Mesodermal cell (in vitro differentiated cells): ENCODE measurements around the gene DNAJC9.

Experiments
- H3K27ac ChIP-seq: 2 replicates; pipeline ENCODE4 v1.7.0; 2013; ENCODE audit warnings: mild to moderate bottlenecking, low read depth, low read length, moderate library complexity; ENCODE audit not compliant: severe bottlenecking
- H3K36me3 ChIP-seq: 2 replicates; pipeline ENCODE4 v1.7.1; 2013; ENCODE audit warnings: mild to moderate bottlenecking, low read length, moderate library complexity; ENCODE audit not compliant: control insufficient read depth, insufficient read depth
- H3K4me1 ChIP-seq: one replicate; pipeline ENCODE4 v1.7.1; 2013; ENCODE audit warnings: mild to moderate bottlenecking, low read length; ENCODE audit not compliant: insufficient read depth, control insufficient read depth, poor library complexity, severe bottlenecking
- H3K4me3 ChIP-seq: 2 replicates; pipeline ENCODE4 v1.7.0; 2013; ENCODE audit warnings: low read length, control low read depth, mild to moderate bottlenecking; ENCODE audit not compliant: insufficient read depth, poor library complexity, severe bottlenecking; ENCODE audit errors: extremely low read depth
- H3K9me3 ChIP-seq: 2 replicates; pipeline ENCODE4 v1.7.1; 2013; ENCODE audit warnings: mild to moderate bottlenecking, low read length, moderate library complexity; ENCODE audit not compliant: control insufficient read depth
- WGBS, 2 experiments: methylation state at CpG; one replicate each; pipeline ENCODE4 v1.1.5; 2013; ENCODE audit warnings: missing lambda C conversion rate in 2 of 2; ENCODE audit not compliant: insufficient coverage in 2 of 2; 5-methylcytosine and 5-hydroxymethylcytosine counted together

Gene DNAJC9

GRCh38 chr10:73215749-73216148 lies 31.3 kb downstream of the DNAJC9 start:
- no peaks in the 10 kb centered on the region for H3K4me1 ChIP-seq
- peaks cover 29% of the 10 kb centered on the region for H3K36me3 ChIP-seq
- H3K27ac ChIP-seq: no peak overlapping the region
- no peak overlapping the region for H3K4me3 ChIP-seq
- H3K9me3 ChIP-seq: no peaks in the 10 kb centered on the region
- WGBS, 2 experiments: 100% methylated on average over 1 of the region's 1 CpG

- peaks cover 35% of the 10 kb centered on the region for H3K36me3 ChIP-seq
Measured at GRCh38 chr10:73211106-73211811, 35.8 kb downstream of the DNAJC9 start.

GRCh38 chr10:73210395-73211105 lies 36.5 kb downstream of the DNAJC9 start:
- Histone ChIP-seq H3K4me3 (no peak overlapping the region), H3K36me3 (peaks cover 41% of the 10 kb centered on the region), H3K27ac (no peak overlapping the region), H3K4me1 (no peaks in the 10 kb centered on the region), H3K9me3 (peaks cover 10% of the 10 kb centered on the region)
- 100% methylated on average over 2 to 3 of the region's 3 CpGs for WGBS, 2 experiments

More at GRCh38 chr10:73211106-73211811, 35.8 kb downstream of the DNAJC9 start:
- Histone ChIP-seq H3K4me3 (no peak overlapping the region), H3K27ac (no peak overlapping the region), H3K9me3 (peaks cover 3% of the 10 kb centered on the region), H3K4me1 (no peaks in the 10 kb centered on the region)
- WGBS, 2 experiments: no CpG with 5 or more reads among the region's 4 CpGs

DNA sequence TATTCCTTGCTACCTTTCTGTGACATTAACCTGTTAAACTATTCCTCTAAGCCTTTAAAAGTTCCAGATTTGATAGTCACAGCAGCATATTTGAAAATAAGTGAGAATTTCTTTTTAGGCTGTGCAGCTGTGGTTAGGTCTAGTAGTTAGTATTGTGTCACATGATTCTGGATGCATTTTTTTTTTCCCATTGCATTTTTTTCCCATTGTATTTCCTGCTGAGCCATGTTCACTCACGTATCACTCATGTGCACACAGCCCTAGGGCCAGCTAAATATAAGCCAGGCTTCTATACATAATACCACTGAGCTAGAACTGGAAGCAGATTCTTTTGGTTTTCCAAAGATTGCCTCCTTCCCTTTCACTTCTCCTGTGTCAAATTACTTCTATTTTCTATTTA lies 37.4 kb downstream of the DNAJC9 start:
- Histone ChIP-seq H3K9me3 (peaks cover 10% of the 10 kb centered on the region), H3K4me1 (no peaks in the 10 kb centered on the region), H3K36me3 (peaks cover 48% of the 10 kb centered on the region), H3K27ac (no peak overlapping the region), H3K4me3 (no peak overlapping the region)
- WGBS, 2 experiments: 87% methylated on average over 1 of the region's 1 CpG; no CpG with 5 or more reads in 1 of the 2 experiments

DNA sequence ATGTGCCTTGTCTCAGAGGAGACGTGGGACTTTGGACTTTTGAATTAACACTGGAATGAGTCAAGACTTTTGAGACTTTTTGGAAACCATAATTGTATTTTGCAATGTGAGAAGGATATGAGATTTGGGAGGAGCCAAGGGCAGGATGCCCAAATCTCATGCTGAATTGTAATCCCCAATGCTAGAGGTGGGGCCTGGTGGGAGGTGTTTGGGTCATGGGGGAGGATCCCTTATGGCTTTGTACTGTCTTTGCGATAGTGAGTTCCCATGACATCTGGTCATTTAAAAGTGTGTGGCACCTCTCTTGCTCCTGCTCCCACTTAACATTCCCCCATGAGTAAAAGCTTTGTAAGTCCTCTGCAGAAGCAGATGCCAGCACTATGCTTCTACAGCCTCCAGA lies 39.2 kb downstream of the DNAJC9 start:
- 93 to 100% methylated on average over 2 of the region's 2 CpGs for WGBS, 2 experiments
- H3K36me3 ChIP-seq: peaks cover 51% of the 10 kb centered on the region
- H3K9me3 ChIP-seq: peaks cover 10% of the 10 kb centered on the region
- no peak overlapping the region for H3K27ac ChIP-seq
- no peak overlapping the region for H3K4me3 ChIP-seq
- H3K4me1 ChIP-seq: no peaks in the 10 kb centered on the region

DNA sequence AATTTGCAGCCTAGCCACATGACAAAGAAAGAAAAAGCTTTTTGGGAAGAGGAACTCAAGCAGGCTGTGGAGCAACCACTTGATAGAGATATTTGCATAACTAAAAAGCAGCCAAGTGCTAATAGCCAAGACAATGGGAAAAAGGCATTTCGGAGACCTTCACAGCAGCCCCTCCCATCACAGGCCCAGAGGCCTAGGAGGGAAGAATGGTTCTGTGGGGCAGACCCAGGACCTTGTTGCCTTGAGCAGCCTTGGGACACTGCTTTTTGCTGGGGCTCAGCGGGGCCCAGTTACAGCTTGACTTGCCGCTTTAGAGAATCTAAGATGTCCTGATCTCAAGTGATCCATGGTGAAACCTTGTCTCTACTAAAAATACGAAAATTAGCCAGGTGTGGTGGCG lies 40.7 kb downstream of the DNAJC9 start:
- H3K4me1 ChIP-seq: no peaks in the 10 kb centered on the region
- 96 to 100% methylated on average over 5 of the region's 5 CpGs for whole genome bisulfite sequencing, 2 experiments
- H3K36me3 ChIP-seq: peaks cover 54% of the 10 kb centered on the region
- H3K27ac ChIP-seq: no peak overlapping the region
- H3K9me3 ChIP-seq: peaks cover 10% of the 10 kb centered on the region
- H3K4me3 ChIP-seq: no peak overlapping the region

GRCh38 chr10:73205890-73206289 lies 41.2 kb downstream of the DNAJC9 start:
- Histone ChIP-seq H3K4me3 (no peak overlapping the region), H3K36me3 (peaks cover 50% of the 10 kb centered on the region), H3K9me3 (peaks cover 10% of the 10 kb centered on the region), H3K27ac (no peak overlapping the region), H3K4me1 (no peaks in the 10 kb centered on the region)
- 92% methylated on average over 1 of the region's 1 CpG; no CpG with 5 or more reads in 1 of the 2 experiments for WGBS, 2 experiments

DNA sequence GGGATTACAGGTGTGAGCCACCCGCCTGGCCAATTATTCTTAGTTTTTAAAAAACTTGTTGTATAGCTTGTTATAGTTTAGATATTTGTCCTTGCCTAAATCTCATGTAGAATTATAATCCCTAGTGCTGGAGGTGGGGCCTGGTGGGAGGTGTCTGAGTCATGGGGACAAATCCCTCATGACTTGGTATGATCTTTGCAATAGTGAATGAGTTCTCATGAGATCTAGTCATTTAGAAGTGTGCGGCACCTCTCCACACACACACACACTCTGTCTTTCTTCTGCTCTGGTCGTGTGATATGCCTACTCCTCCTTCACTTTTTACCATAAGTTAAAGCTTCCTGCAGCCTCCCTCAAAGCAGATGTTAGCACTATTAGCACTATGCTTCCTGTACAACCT lies 42.0 kb downstream of the DNAJC9 start:
- H3K9me3 ChIP-seq: peaks cover 10% of the 10 kb centered on the region
- H3K4me3 ChIP-seq: no peak overlapping the region
- WGBS, 2 experiments: 88 to 89% methylated on average over 2 of the region's 3 CpGs
- H3K4me1 ChIP-seq: no peaks in the 10 kb centered on the region
- peaks cover 43% of the 10 kb centered on the region for H3K36me3 ChIP-seq
- no peak overlapping the region for H3K27ac ChIP-seq
